KG1 (cell line): ENCODE measurements around the gene RUVBL1.

Experiments used
- DNase-seq: peaks from one replicate; lab custom pipeline; 2025; lab: John Stamatoyannopoulos, UW

The RUVBL1 gene

GRCh38 chr3:128082546-128082945 is 41.1 kb downstream of the RUVBL1 start:
- no peak for DNase-seq

- no peak for DNase-seq
Measured at GRCh38 chr3:128081846-128082245, 41.8 kb downstream of the RUVBL1 start.

GRCh38 chr3:128081226-128081625 is 42.4 kb downstream of the RUVBL1 start:
- DNase-seq = no peak

GRCh38 chr3:128080323-128081080 is 43.1 kb downstream of the RUVBL1 start:
- no peak for DNase-seq

- DNase-seq = no peak
Measured at GRCh38 chr3:128079823-128080222, 43.8 kb downstream of the RUVBL1 start.

GRCh38 chr3:128078875-128079274 is 44.7 kb downstream of the RUVBL1 start:
- DNase-seq = no peak

GRCh38 chr3:128078322-128078721 is 45.3 kb downstream of the RUVBL1 start:
- no peak for DNase-seq

GRCh38 chr3:128077665-128078064 is 45.9 kb downstream of the RUVBL1 start:
- DNase-seq = no peak

GRCh38 chr3:128077202-128077624 is 46.4 kb downstream of the RUVBL1 start:
- DNase-seq = no peak

GRCh38 chr3:128076483-128077201 is 47.0 kb downstream of the RUVBL1 start:
- no peak for DNase-seq

GRCh38 chr3:128075522-128076482 is 47.8 kb downstream of the RUVBL1 start:
- peak; percentile 16 for DNase-seq

- DNase-seq = no peak
Measured at GRCh38 chr3:128074851-128075521, 48.6 kb downstream of the RUVBL1 start.

- no peak for DNase-seq
Measured at GRCh38 chr3:128073807-128074206, 49.8 kb downstream of the RUVBL1 start.

- DNase-seq = no peak
Measured at GRCh38 chr3:128073185-128073725, 50.4 kb downstream of the RUVBL1 start.

GRCh38 chr3:128072454-128073184 is 51.0 kb downstream of the RUVBL1 start:
- DNase-seq = no peak

GRCh38 chr3:128071771-128072453 is 51.7 kb downstream of the RUVBL1 start:
- no peak for DNase-seq

GRCh38 chr3:128070898-128071591 is 52.6 kb downstream of the RUVBL1 start:
- DNase-seq = no peak

- DNase-seq = no peak
Measured at GRCh38 chr3:128069271-128069670, 54.3 kb downstream of the RUVBL1 start.

GRCh38 chr3:128068156-128068620 is 55.4 kb downstream of the RUVBL1 start:
- no peak for DNase-seq
